ENCODE data around the gene GLYATL1B. TPM values are rescaled to one million over a fixed set of nuclear protein-coding genes. Genes with fewer than 3 reads are reported as not detected.
A peak's percentile ranks its signal among the peaks of the same experiment; 100 is the strongest.

The GLYATL1B gene
- total RNA-seq, 1 experiment from 2014 or later, result not detected

DNA sequence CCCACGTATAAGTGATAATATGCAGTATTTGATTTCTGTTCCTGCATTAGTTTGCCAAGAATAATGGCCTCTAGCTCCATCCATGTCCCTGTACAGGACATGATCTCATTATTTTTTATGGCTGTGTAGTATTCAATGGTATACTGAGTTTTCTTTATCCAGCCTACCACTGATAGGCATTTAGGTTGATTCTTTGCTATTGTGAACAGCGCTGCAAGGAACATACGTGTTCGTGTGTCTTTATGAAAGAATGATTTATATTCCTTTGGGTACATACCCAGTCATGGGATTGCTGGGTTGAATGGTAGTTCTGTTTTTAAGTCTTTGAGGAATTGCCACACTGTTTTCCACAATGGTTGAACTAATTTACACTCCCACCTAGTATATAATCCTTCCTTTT is 55.1 kb downstream of the GLYATL1B start:
- H3K36me3 ChIP-seq (ENCODE audit: control insufficient read depth, insufficient read depth, low read length), result no peaks in the 10 kb centered on the region
- intact Hi-C loops (cut with micrococcal nuclease; ENCODE audit: unreplicated experiment) (no loop called here), in situ Hi-C loops (cut with HindIII; ENCODE audit: low pct_unique_long_range_greater_than_20kb, low sequenced_read_pairs) (no loop called here)
- H3K4me3 ChIP-seq (ENCODE audit: low read depth in 2 of 2, low read length in 2 of 2), result no peak overlapping the region
- H3K4me1 ChIP-seq (ENCODE audit: control insufficient read depth, insufficient read depth, low read length), result peaks cover 17% of the 10 kb centered on the region
- BruUV-seq (replicated peaks), result no TSS peak
- CTCF ChIA-PET, result interaction anchor here (1.4 kb wide), 1 partner anchor 17 kb away, joined by 6 read pairs; no protein-coding TSS in a partner anchor
- no peaks in the 10 kb centered on the region for H3K9me3 ChIP-seq (ENCODE audit: control insufficient read depth, insufficient read depth, low read depth, low read length)
- no peaks in the 10 kb centered on the region for H3K27me3 ChIP-seq (ENCODE audit: control insufficient read depth, insufficient read depth, low read length)
- ATAC-seq (no peak), DNase-seq (ENCODE audit: low read depth, low spot score) (no peak)
- no peak overlapping the region for H3K27ac ChIP-seq (ENCODE audit: low read length)
- TF ChIP-seq, protein P1, sequence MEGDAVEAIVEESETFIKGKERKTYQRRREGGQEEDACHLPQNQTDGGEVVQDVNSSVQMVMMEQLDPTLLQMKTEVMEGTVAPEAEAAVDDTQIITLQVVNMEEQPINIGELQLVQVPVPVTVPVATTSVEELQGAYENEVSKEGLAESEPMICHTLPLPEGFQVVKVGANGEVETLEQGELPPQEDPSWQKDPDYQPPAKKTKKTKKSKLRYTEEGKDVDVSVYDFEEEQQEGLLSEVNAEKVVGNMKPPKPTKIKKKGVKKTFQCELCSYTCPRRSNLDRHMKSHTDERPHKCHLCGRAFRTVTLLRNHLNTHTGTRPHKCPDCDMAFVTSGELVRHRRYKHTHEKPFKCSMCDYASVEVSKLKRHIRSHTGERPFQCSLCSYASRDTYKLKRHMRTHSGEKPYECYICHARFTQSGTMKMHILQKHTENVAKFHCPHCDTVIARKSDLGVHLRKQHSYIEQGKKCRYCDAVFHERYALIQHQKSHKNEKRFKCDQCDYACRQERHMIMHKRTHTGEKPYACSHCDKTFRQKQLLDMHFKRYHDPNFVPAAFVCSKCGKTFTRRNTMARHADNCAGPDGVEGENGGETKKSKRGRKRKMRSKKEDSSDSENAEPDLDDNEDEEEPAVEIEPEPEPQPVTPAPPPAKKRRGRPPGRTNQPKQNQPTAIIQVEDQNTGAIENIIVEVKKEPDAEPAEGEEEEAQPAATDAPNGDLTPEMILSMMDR (IDR thresholded peaks at IDR 0.05), result no peak
- TF ChIP-seq, protein P2, sequence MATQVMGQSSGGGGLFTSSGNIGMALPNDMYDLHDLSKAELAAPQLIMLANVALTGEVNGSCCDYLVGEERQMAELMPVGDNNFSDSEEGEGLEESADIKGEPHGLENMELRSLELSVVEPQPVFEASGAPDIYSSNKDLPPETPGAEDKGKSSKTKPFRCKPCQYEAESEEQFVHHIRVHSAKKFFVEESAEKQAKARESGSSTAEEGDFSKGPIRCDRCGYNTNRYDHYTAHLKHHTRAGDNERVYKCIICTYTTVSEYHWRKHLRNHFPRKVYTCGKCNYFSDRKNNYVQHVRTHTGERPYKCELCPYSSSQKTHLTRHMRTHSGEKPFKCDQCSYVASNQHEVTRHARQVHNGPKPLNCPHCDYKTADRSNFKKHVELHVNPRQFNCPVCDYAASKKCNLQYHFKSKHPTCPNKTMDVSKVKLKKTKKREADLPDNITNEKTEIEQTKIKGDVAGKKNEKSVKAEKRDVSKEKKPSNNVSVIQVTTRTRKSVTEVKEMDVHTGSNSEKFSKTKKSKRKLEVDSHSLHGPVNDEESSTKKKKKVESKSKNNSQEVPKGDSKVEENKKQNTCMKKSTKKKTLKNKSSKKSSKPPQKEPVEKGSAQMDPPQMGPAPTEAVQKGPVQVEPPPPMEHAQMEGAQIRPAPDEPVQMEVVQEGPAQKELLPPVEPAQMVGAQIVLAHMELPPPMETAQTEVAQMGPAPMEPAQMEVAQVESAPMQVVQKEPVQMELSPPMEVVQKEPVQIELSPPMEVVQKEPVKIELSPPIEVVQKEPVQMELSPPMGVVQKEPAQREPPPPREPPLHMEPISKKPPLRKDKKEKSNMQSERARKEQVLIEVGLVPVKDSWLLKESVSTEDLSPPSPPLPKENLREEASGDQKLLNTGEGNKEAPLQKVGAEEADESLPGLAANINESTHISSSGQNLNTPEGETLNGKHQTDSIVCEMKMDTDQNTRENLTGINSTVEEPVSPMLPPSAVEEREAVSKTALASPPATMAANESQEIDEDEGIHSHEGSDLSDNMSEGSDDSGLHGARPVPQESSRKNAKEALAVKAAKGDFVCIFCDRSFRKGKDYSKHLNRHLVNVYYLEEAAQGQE (IDR thresholded peaks at IDR 0.05; ENCODE audit: insufficient read depth in 1 of 2, low read depth in 2 of 2, low read length in 1 of 2), result no peak
- no peak for TF ChIP-seq SIN3A (IDR thresholded peaks at IDR 0.05; ENCODE audit: borderline replicate concordance, insufficient read depth, low read depth, low read length)
- TF ChIP-seq TCF7L2 (IDR thresholded peaks at IDR 0.05; ENCODE audit: low read depth, low read length), result no peak
- POLR2A ChIA-PET, result no interaction called here

DNA sequence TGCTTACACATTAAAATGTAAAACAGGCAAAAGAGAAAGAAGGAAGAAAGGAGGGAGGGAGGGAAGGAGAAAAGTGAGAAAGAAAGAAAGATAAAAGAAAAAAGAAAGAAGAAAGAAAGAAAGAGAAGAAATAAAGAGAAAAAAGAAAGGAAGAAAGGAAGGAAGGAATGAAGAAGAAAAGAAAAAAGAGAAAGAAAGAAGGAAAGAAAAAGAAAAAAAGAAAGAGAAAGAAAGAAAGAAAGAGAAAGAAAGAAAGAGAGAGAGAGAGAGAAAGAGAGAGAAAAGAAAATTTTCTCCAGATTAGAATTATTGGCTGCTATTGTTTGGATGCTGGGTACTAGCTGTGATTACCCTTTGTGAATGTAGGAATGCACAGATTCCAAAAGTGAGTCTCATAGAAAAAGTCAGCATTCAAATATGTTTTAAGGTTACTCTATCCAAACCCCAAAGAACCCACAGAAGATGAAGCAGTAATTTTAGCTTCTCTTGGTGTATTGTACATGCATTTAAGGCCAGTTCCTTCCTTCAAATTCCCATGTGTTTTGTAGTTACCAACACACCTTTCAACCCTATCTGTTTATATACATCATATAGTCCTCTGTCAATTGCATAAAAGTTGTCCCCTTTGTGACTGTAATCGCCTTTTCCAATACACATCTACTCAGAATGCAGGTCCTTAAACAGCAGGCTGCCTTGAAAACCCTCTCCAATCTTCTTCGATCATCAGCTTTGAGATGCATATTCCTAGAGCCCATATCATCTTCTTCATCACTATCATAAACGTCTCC is 55.8 kb downstream of the GLYATL1B start:
- DNase-seq (ENCODE audit: low read depth, low spot score) (no peak), ATAC-seq (no peak)
- H3K27me3 ChIP-seq (ENCODE audit: control insufficient read depth, insufficient read depth, low read length), result no peaks in the 10 kb centered on the region
- TF ChIP-seq TCF7L2 (IDR thresholded peaks at IDR 0.05; ENCODE audit: low read depth, low read length) (no peak), SIN3A (IDR thresholded peaks at IDR 0.05; ENCODE audit: borderline replicate concordance, insufficient read depth, low read depth, low read length) (no peak), POLR2AphosphoS5 (IDR thresholded peaks at IDR 0.05; ENCODE audit: low read depth, low read length) (no peak)
- TF ChIP-seq, protein P2 (IDR thresholded peaks at IDR 0.05; ENCODE audit: insufficient read depth in 1 of 2, low read depth in 2 of 2, low read length in 1 of 2), result no peak
- TF ChIP-seq, protein P1 (IDR thresholded peaks at IDR 0.05), result no peak
- H3K4me1 ChIP-seq (ENCODE audit: control insufficient read depth, insufficient read depth, low read length), result peaks cover 21% of the 10 kb centered on the region
- no peaks in the 10 kb centered on the region for H3K9me3 ChIP-seq (ENCODE audit: control insufficient read depth, insufficient read depth, low read depth, low read length)
- ChIA-PET POLR2A (no interaction called here), CTCF (interaction anchor here (1.4 kb wide), 1 partner anchor 16 kb away, joined by 6 read pairs; no protein-coding TSS in a partner anchor)
- H3K36me3 ChIP-seq (ENCODE audit: control insufficient read depth, insufficient read depth, low read length), result no peaks in the 10 kb centered on the region; the same call in 1 of the 2 replicates
- peak overlapping the region; percentile 95 for H3K27ac ChIP-seq (ENCODE audit: low read length)
- H3K4me3 ChIP-seq (ENCODE audit: low read depth in 2 of 2, low read length in 2 of 2), result peak overlapping the region; percentile 87 to 97
- intact Hi-C loops (cut with micrococcal nuclease; ENCODE audit: unreplicated experiment), result no loop called here
- in situ Hi-C loops (cut with HindIII; ENCODE audit: low pct_unique_long_range_greater_than_20kb, low sequenced_read_pairs), result no loop called here
- BruUV-seq (replicated peaks), result TSS peak; percentile 94

Data from Panc1 (cell line).